ENCODE data around the gene EDEM3.

- TF ChIP-seq CTCF (IDR thresholded peaks at IDR 0.05; ENCODE audit: poor library complexity, severe bottlenecking) (no peak), POLR2AphosphoS5 (IDR thresholded peaks at IDR 0.05) (no peak), RAD21 (conservative IDR thresholded peaks at IDR 0.05) (no peak), EZH2 (IDR thresholded peaks at IDR 0.05; ENCODE audit: borderline replicate concordance, insufficient read depth, low read length, poor library complexity, severe bottlenecking) (no peak), TAF1 (IDR thresholded peaks at IDR 0.05; ENCODE audit: low read depth) (no peak), REST (IDR thresholded peaks at IDR 0.05; ENCODE audit: borderline replicate concordance) (no peak), SMC3 (conservative IDR thresholded peaks at IDR 0.05; ENCODE audit: poor library complexity) (no peak)
Measured at GRCh38 chr1:184788970-184789369, 34.3 kb upstream of the EDEM3 start.
